Measurements from ENCODE around the gene JMJD8.
A peak's percentile ranks its signal among the peaks of the same experiment; 100 is the strongest.

JMJD8 gene

GRCh38 chr16:689175-689897 lies 5.2 kb upstream of the JMJD8 start:
- DNase-seq (ENCODE audit: low read depth) = no peak

GRCh38 chr16:687499-687898 lies 3.4 kb upstream of the JMJD8 start:
- no peak for DNase-seq (ENCODE audit: low read depth)

- no peak for DNase-seq (ENCODE audit: low read depth)
These were observed 2.5 kb upstream of the JMJD8 start for GRCh38 chr16:686459-687260.

- DNase-seq (ENCODE audit: low read depth) = no peak
These were observed 1.8 kb upstream of the JMJD8 start for GRCh38 chr16:685967-686366.

GRCh38 chr16:684961-685696 lies 995 bp upstream of the JMJD8 start:
- DNase-seq (ENCODE audit: low read depth) = no peak

- DNase-seq (ENCODE audit: low read depth) = no peak
These were observed 601 bp downstream of the JMJD8 start for GRCh38 chr16:683396-684070.

GRCh38 chr16:682493-683395 lies 1.4 kb downstream of the JMJD8 start:
- DNase-seq (ENCODE audit: low read depth) = no peak

GRCh38 chr16:681746-682427 lies 2.2 kb downstream of the JMJD8 start:
- no peak for DNase-seq (ENCODE audit: low read depth)

- DNase-seq (ENCODE audit: low read depth) = no peak
These were observed 3.0 kb downstream of the JMJD8 start for GRCh38 chr16:680967-681745.

GRCh38 chr16:680625-680945 lies 3.5 kb downstream of the JMJD8 start:
- no peak for DNase-seq (ENCODE audit: low read depth)

GRCh38 chr16:679814-680624 lies 4.1 kb downstream of the JMJD8 start, which contains the start of gene STUB1:
STUB1 (plus strand) TSS chr16:680410; CDS start chr16:680526, 116 bp downstream.
- peak; percentile 82 for DNase-seq (ENCODE audit: low read depth)

- peak; percentile 35 for DNase-seq (ENCODE audit: low read depth)
These were observed 5.0 kb downstream of the JMJD8 start for GRCh38 chr16:678858-679813.

GRCh38 chr16:678209-678857 lies 5.8 kb downstream of the JMJD8 start:
- DNase-seq (ENCODE audit: low read depth) = no peak

- no peak for DNase-seq (ENCODE audit: low read depth)
These were observed 6.6 kb downstream of the JMJD8 start for GRCh38 chr16:677316-678190.

GRCh38 chr16:676913-677312 lies 7.2 kb downstream of the JMJD8 start:
- no peak for DNase-seq (ENCODE audit: low read depth)

GRCh38 chr16:676565-676902 lies 7.6 kb downstream of the JMJD8 start:
- DNase-seq (ENCODE audit: low read depth) = no peak
